GOT3 (cell line): ENCODE results near the gene GTF3C4.
"Not testable (repeated sequence)": the region's sequence is repeated elsewhere in the genome, so short reads cannot be mapped to it uniquely, and the experiment has no call there.

Experiments used
- DNase-seq: peaks from one replicate; lab custom pipeline; 2025; ENCODE audit warnings: mixed read lengths; lab: John Stamatoyannopoulos, UW

The GTF3C4 gene

DNA sequence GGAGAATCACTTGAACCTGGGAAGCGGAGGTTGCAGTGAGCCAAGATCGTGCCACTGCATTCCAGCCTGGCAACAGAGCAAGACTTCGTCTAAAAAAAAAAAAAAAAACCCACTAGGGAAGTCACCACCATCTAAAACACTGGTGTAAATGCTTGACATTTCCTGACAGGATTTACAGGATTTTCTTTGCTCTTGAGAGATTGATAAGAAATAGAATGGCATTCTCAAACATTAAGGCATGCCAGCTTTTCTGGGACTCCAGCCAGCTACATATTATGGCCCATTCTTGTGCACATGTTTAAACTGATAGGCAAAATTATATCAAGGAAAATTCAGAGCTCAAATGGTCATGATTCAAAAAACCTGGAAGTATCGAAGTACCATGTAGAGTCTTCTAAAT lies 28.7 kb downstream of the GTF3C4 start:
- no peak for DNase-seq

DNA sequence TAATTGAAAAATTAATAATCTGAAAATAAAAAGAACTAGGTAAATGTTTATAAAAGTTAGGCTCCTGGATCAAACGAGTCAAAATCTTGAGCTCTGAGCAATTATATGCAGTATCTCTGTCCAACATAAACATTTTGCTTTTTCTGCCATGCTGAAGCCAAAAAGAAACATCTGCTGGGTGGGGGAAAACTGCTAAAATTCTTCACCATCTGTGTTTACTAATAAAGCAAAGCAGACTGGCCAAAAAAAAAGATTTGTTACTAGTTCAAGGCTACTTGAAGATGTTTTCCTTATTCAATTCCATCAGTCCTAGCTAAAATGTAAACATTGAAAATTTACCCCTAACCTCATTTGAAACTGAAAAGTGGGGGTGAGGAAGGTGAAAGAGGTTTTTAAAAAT lies 29.7 kb downstream of the GTF3C4 start:
- DNase-seq: no peak

DNA sequence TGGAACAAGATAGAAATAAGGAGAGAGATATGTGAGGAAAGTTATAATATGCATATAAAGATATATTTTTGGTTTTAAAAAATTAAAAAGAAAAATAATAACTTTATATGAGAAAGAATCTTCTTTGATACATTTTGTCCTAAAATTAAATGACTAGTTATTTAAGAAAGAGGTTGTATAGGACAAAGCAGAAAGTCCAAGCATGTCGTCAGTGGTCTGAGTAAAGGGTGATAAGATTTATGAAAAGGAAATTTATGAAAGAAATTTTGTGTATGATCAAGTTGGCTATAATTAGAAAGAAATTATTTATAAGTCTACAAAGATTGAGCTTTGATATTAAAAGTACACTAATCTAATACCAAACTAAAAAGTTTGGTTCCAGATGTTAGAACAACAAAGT lies 32.0 kb downstream of the GTF3C4 start:
- DNase-seq: no peak

DNA sequence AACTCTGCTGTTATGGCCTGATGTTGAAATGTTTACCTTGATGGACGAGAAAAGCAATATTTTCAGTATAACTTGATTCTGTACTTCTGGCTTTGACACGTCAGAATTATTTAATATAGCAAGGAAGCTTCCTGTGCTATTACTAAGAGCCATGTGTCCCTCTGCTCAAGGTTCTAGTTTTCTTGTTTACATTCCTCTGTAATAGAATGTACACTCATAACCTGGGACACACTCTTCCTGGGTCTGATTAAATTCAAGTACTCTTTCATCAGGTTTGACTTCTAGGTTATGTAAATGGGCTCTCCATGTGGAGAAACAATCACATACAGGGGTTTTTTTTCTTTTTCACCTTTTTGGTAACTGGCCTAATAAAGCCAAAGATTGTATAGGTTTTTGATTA lies 33.1 kb downstream of the GTF3C4 start:
- no peak for DNase-seq

DNA sequence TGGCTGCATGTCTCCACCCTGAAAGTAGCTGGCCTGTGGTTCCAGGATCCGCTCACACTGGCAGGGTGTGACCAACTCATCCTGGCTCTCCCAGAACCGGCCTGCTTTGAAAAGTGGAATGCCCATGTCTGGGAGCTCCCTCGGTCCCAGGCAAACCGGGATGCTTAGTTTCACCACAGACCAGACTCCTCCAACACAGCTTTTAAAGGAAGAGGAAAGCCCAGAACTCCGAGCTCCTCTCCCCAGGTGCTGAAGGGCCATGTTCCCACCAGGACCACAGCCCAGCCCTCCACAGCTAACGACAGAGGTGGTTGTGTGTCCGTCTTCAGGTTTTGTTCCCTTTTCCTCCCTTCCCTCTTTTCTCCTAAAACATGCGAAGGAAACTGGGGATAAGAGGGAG lies 38.0 kb downstream of the GTF3C4 start:
- DNase-seq: no peak

DNA sequence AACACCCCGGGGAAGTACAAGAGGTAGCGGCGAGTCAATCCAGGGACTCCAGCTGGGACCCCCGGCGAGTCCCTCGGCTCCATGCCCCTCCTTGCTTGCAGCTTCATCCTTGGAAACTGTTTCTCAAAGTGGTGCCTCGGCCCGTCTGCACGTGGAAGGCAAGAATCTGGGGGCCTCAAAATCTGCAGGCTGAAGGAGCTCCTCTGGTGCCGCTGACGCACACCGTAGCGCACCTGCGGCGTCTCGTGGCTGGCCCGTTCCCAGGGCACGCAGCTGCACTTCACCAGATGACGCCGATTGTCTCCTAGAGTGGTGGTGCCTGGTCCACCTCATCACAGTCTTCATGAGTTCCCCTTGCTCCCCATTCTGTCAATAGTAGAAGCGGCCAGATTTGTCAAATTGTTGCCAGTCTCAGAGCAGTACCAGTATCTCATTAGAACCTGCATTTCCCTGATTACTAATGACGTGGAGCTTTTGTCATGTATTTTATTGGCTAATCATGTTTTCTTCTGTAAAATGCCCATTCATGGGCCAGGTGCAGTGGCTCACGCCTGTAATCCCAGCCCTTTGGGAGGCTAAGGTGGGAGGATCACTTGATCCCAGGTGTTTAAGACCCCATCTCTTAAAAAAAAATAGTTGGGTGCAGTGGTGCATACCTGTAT lies 38.6 kb downstream of the GTF3C4 start:
- no peak for DNase-seq

DNA sequence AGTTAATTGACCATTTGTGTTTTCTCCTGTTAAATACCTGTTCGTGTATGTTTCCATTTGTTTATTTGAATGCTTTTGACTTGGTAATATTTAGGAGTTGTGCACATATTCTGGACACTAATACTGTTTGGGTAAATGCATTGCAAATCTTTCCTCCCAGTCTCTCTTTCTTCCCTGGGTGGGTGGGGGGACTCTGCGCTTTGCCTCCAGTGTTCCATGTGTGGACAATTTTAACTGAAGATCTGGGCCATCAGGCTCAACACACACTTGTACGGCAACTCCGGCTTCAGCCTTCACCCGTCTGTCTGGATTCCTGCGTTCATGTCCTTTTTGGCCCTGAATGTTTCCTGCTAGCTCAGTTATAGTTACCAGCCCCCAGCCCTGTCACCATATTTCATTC lies 40.1 kb downstream of the GTF3C4 start:
- DNase-seq: no peak

DNA sequence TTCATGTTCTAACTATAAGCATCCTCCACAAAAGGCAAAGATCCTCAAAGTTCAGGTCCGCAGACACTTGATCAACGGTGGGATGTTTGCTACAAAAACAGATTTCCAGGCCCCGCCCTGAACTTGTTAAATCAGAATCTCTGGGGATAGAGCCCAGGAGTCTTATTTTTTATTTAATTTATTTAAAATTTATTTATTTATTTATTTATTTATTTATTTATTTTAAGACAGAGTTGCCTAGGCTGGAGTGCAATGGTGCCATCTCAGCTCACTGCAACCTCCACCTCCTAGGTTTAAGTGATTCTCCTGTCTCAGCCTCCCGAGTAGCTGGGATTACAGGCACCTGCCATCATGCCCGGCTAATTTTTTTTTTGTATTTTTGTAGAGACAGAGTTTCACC lies 40.9 kb downstream of the GTF3C4 start:
- not testable (repeated sequence) for DNase-seq

DNA sequence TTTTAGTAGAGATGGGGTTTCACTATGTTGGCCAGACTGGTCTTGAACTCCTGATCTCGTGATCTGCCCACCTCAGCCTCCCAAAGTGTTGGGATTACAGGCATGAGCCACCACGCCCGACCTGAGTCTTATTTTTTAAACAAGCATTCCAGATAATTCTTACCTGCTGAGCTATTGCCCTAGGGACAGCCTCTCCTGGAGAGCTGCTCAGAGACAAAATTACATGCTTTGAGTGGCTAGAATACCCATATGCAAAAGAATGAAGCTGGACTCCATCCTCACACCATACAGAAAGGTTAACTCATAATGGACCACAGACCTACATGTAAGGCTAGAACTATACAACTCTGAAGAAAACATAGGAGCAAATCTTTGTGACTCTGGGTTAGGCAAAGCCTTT lies 41.6 kb downstream of the GTF3C4 start:
- DNase-seq: no peak

DNA sequence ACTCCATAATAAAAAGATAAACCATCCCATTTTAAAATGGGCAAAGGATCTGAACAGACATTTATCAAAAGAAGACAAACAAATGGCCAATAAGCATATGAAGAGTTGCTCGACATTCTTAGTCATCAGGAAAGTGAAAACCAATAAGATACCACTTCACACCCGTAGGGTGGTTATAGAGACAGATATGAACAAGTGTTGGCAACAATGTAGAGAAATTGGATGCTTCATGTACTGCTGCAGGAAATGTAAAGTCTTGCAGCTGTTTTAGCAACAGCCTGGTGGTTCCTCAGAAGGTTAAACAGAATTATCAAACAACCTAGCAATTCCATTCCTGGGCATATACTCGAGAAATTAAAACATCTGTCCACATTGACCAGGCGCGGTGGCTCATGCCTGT lies 42.5 kb downstream of the GTF3C4 start:
- no peak for DNase-seq

DNA sequence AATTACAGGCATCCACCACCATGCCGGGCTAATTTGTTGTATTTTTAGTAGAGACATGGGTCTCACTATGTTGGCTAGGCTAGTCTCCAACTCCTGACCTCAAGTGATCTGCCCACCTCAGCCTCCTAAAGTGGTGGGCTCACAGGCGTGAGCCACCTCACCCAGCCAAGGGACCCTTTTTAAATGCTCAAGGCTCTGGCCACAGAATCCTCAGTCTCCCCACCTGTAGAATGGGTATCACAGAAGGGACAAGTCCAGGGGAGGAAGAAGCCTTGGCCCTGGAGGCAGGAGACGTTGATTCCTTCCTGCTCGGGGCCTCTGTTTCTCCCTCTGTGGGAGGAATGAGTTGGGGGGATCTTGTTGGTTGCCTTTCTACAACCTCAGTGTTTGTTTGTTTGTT lies 45.7 kb downstream of the GTF3C4 start:
- DNase-seq: no peak

DNA sequence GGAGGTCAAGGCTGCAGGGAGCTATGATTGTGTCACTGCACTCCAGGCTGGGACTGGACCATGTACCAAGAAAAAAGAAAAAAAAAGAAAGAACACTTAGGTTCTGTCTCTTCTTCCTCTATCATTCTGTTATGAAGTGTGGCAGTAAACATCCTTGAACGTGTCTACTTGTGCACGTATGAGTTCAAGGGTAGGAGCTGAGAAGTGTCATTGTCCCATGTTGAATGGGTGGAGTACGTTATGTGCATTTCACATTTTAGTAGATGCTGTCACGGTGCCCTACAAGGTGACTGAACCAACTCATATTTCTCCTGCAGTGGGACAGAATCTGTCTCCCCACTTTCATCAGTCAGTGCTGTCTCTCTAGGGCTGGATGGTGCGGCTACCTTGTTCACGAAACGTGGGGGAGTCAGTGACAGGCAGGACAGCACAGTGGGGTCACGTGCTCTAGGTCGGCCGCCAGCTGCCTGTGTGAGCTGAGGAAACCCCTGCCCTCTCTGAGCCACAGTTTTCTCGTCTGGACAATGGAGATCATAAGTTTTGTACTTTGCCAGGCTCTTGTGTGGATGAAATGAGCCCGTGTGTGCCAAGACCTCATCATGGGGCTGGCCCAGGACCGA lies 47.2 kb downstream of the GTF3C4 start:
- no peak for DNase-seq

DNA sequence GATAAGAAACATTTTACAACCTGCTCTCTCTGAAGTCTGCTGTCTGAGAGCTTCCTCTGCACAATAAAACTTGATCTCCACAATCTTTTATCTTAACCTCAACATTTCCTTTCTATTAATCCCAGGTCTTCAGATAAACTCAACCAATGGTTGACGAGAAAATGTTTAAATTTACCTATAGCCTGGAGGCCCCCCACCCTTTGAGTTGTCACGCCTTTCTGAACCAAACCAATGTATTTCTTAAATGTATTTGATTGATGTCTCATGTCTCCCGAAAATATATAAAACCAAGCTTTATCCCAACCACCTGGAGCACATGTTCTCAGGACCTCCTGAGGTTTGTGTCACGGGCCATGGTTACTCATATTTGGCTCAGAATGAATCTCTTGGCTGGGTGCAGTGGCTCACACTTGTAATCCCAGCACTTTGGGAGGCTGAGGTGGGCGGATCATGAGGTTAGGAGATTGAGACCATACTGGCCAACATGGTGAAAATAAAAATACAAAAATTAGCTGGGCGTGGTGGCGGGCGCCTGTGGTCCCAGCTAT lies 48.2 kb downstream of the GTF3C4 start:
- DNase-seq: not testable (repeated sequence)

DNA sequence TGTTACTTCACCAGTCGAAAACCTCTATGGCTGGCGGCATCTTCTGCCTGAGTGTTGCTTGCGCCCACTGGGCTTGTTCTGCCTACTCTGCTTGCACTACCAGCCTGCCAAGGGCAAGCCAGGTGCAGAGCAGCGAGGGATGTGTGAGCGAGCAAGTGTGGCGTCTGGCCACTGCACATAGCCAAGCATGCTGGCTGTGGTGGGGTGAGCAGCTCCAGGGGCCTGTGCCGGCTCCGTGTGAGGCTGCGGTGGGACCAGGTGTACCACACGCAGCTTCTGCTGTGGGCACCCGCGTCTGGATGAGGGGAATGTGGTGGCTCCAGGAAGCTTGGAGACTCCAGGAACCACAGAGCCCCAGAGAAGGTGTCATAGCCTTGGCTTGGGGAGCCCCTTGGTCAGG lies 51.4 kb downstream of the GTF3C4 start:
- DNase-seq: no peak

DNA sequence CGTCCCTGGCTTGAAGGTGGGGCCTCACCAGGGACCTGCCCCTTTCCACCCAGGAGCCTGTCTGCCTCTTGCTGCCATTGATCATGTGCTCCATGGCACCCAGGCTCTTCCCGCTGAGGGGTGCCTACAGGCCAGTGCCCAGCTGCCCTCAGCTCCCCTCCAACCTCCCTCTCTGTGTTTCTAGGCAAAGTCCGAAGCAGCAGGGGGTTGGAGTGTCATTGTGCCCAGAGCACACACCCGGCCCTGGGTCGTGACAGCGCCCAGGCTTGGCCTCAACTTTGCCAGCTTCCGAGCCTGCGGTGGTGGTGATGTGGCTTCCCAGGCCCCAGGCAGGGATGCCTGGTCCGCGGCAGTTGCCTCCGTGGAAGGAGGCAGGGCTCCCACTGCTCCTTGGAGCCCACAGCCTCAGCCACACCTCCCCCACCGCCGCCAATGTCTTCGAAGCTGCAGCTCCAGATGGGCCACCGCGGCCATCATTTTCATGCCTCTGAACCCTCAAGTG lies 52.4 kb downstream of the GTF3C4 start:
- no peak for DNase-seq

DNA sequence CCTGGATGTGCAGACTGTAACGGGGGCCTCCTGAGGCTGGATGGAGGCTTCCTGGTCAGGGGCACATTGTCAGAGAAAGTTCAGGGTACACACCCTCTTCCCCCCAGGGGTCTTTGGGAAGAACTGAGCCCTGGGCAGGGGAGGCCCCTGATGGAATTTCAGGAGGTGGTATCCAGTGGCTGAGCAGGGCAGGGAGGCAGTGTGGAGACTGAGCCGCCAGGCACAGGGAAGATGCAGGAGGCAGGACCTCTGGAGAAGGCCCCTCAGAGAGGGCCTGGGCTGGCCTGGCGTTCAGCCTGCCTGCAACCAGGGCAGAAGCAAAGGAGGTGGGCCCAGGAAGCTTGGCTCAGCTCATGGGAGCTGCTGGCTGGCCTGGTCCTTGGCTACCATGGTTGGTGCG lies 53.5 kb downstream of the GTF3C4 start:
- DNase-seq: no peak

DNA sequence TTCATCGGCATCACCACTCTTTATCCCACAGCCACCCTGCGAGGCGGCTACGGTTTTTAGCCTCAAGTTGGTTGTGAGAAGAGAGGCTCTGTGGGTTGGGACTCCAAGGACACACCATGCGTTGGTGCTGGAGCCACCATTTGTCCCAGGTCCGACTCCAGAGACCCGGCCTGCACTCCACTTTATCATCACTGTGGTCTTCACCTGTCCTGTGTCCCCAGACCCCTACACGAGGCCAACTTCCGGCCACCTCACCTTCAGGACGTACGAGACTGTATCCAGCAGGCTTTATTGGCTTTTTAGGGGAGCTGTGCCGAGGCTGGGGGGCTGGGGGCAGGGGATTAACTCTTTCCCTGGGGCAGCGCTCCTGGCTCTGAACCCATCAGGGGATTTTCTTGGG lies 55.0 kb downstream of the GTF3C4 start:
- no peak for DNase-seq

DNA sequence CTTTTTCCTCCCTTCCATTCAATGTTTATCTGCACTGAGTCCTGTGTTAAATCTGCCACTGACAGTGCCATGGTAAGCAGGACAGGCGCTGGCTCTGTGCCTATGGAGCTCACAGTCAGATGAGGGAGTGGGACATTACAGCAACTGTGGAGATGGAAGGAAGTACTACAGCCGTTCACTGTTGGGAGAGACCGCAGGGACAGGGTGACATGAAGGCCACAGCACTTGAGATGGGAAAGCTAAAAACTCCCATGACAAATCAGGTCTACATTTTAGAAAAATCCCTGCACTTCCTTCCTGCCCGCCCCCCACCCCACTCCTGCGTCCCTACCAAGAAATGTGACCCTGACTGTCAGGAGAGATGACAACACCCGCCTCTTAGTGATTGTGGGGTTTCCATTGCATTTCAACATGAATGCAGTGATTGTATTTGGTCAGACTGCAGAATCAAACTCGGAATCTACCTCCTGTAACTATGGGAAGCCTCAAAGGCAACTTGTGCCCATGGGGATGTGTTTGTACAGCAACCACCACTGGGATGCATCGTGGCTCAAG lies 56.4 kb downstream of the GTF3C4 start:
- no peak for DNase-seq

DNA sequence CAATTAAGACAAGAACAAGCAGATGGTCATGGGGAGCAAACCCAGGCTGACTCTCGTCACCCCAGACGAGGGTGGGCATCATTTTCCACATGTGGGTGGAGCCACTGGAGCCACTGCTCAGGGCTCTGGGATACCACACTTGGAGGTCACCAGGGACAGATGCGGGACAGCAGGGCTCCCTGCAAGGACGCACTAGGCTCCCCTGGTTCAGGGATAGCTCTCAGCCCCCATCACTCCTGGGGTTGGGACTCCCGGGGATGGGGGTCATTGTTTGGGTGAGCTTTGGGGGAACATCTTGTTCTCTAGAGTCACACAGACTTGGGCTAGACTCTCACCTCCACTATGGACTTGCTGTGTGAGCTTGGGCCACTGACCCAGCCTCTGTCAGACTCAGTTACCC lies 57.8 kb downstream of the GTF3C4 start:
- no peak for DNase-seq

DNA sequence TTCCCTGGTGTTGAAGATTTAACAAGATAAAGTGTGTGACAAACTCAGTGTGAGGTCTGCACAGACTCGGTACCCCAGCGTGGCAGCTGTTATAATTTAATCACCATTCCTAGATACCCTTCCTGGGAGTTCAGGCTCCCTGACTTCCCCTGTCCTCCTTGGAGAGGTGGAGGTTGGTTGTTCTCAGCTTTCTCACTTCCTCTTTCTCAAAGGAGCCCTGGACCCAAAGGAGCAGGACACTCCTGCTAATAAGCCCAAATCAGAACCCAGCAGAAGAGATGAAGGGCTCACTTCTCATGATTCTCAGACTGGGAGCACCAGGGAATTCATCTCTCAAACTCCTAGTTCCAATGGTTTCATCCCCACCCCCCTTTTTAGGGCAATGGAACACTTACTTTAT lies 58.2 kb downstream of the GTF3C4 start:
- DNase-seq: no peak

DNA sequence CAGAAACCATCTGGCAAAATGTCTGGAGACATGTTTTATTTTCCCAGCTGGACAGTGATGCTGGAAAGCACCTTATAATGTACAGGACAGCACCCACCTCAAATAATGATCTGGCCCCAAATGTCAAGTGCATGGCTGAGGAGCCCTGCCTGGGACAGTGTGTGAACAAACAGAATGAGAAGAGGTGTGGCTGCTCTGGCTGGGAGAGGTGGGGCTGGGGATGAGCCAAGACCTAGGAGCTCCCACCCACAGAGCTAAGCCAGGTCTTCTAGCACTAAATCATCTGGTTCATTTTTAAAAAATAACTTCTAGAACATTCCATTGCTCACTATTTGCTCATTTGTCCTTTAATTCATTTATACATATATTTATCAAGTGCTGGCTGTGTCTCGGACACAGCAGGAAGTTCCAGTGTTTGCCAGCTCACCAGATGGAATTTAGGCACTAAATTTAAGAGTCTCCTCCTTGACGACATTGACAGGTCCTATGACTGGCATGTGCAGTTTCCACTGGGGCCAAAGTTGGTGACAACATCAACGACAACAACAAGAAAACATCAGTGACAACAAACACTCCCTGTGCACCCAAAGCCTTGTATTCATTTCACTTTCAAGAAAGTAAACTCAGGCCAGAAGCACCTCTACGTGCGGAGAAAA lies 59.1 kb downstream of the GTF3C4 start:
- DNase-seq: no peak

DNA sequence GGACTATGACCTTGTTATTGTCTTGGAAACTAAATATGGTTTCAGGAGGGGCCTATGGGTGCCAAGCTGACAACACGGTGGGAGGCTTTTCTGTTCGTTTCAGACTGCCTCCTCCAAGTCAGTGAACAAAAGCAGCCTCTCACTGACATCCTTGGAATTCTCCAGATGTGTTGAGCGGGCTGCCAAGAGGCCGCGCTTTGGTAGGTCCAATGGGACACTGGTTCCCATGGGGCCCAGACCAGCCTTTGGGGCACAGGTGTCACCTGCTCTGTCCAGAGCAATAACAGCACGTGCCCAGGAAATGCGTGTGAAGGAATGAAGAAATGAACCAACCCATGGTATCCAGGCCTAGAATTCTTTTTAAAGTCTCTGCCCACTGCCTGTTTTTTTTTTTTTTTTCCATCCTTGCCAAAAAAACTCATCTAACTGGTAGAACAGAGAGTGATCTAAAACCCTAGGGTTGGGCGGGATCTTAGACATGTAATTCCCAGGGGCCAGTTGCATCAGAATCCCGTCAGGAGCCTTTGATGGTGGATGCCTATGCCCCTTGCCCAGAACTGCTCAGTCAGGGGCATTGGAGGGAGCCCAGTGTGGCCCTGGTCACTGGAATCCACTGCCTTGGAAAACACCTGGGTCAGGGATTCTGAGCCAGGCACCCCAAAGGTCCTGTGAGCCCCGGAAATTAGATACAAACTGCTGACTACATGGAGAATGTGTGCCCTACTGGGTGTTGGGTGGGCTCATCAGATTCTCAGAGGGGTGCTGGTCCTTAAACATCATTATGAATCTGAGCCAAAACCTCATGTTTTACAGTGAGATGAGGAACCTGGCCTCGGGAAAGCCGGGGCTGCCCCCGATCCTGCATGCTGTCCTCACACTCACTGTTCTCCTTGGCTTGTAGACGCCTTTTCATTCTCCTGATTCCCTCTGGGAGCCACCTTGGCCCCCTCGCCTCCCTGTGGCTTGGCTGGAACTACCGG lies 60.1 kb downstream of the GTF3C4 start:
- no peak for DNase-seq
